OCI-LY1 (cell line): ENCODE measurements around the gene GDF9.

ENCODE experiments used
- H2AFZ ChIP-seq: fragments of 200-600 bp; sonication (generic), shearing (Covaris generic); 2 replicates; pipeline ENCODE4 v1.6.0; 2014; ENCODE audit warnings: antibody characterized with exemption, mild to moderate bottlenecking, low read length
- H3F3A ChIP-seq: fragments of 200-600 bp; sonication (generic), shearing (Covaris generic); 2 replicates; pipeline ENCODE4 v1.6.0; 2014; ENCODE audit warnings: mild to moderate bottlenecking, antibody characterized with exemption, low read length, moderate library complexity; ENCODE audit not compliant: insufficient read depth
- H3K27ac ChIP-seq: fragments of 200-600 bp; sonication (generic); 2 replicates; pipeline ENCODE4 v1.5.1; 2014; ENCODE audit warnings: low read length, mixed run types, mild to moderate bottlenecking, low read depth; ENCODE audit not compliant: poor library complexity, severe bottlenecking
- H3K27me3 ChIP-seq: fragments of 200-600 bp; sonication (generic); 2 replicates; pipeline ENCODE4 v1.6.0; 2014; ENCODE audit warnings: antibody characterized with exemption, mild to moderate bottlenecking, low read length, moderate library complexity; ENCODE audit not compliant: insufficient read depth
- H3K36me3 ChIP-seq: fragments of 200-600 bp; sonication (generic); 2 replicates; pipeline ENCODE4 v1.6.1; 2014; ENCODE audit warnings: mild to moderate bottlenecking, antibody characterized with exemption, low read length, moderate library complexity, mixed read lengths; ENCODE audit not compliant: insufficient read depth
- H3K4me1 ChIP-seq: fragments of 200-600 bp; sonication (generic); 2 replicates; pipeline ENCODE4 v1.5.1; 2014; ENCODE audit warnings: mild to moderate bottlenecking, low read length, moderate library complexity; ENCODE audit not compliant: insufficient read depth, severe bottlenecking
- H3K4me2 ChIP-seq: fragments of 200-600 bp; sonication (generic), shearing (Covaris generic); 2 replicates; pipeline ENCODE4 v1.6.1; 2014; ENCODE audit warnings: low read length
- H3K4me3 ChIP-seq: fragments of 200-600 bp; sonication (generic); 2 replicates; pipeline ENCODE4 v1.5.1; 2014; ENCODE audit warnings: low read length, low read depth, mild to moderate bottlenecking, mixed read lengths; ENCODE audit not compliant: poor library complexity, severe bottlenecking
- H3K79me2 ChIP-seq: fragments of 200-600 bp; shearing (Covaris generic); 2 replicates; pipeline ENCODE4 v1.6.1; 2016; ENCODE audit warnings: mixed run types, low read length, mixed read lengths; ENCODE audit not compliant: insufficient read depth
- H3K9ac ChIP-seq: fragments of 200-600 bp; sonication (generic), shearing (Covaris generic); 2 replicates; pipeline ENCODE4 v1.6.1; 2014; ENCODE audit warnings: mild to moderate bottlenecking, low read length, mixed read lengths
- H3K9me2 ChIP-seq: fragments of 200-600 bp; sonication (generic), shearing (Covaris generic); 2 replicates; pipeline ENCODE4 v1.6.1; 2014; ENCODE audit warnings: low read depth, mild to moderate bottlenecking, low read length, mixed read lengths
- H3K9me3 ChIP-seq: fragments of 200-600 bp; shearing (Covaris generic); 2 replicates; pipeline ENCODE4 v1.6.1; 2014; ENCODE audit warnings: low read length, mixed read lengths
- H4K20me1 ChIP-seq: fragments of 200-600 bp; sonication (generic), shearing (Covaris generic); 2 replicates; pipeline ENCODE4 v1.6.0; 2016; ENCODE audit warnings: mild to moderate bottlenecking, low read length; ENCODE audit not compliant: insufficient read depth
- CTCF ChIP-seq: fragments of 200-600 bp; sonication (generic), shearing (Covaris generic); IDR thresholded peaks from 2 replicates; pipeline ENCODE4 v1.5.1; 2017; ENCODE audit warnings: mild to moderate bottlenecking, antibody characterized with exemption, low read length, moderate library complexity, mixed read lengths
- EZH2 ChIP-seq: fragments of 200-600 bp; sonication (generic), shearing (Covaris generic); IDR thresholded peaks from 2 replicates; pipeline ENCODE4 v1.8.0; 2017; ENCODE audit warnings: borderline replicate concordance, mixed run types, mild to moderate bottlenecking, antibody characterized with exemption, low read length, moderate library complexity, mixed read lengths

Gene GDF9

GRCh38 chr5:132876020-132876759 is 9.9 kb upstream of the GDF9 start:
- H3K79me2 ChIP-seq = no peaks in the 10 kb centered on the region
- no peaks in the 10 kb centered on the region for H4K20me1 ChIP-seq
- H3K36me3 ChIP-seq = peaks cover 77% of the 10 kb centered on the region
- H3F3A ChIP-seq = no peaks in the 10 kb centered on the region
- H2AFZ ChIP-seq = no peak overlapping the region
- no peaks in the 10 kb centered on the region for H3K4me1 ChIP-seq
- no peak overlapping the region for H3K9ac ChIP-seq
- no peaks in the 10 kb centered on the region for H3K9me2 ChIP-seq
- H3K4me2 ChIP-seq = no peak overlapping the region
- no peak overlapping the region for H3K4me3 ChIP-seq
- no peaks in the 10 kb centered on the region for H3K9me3 ChIP-seq
- no peak overlapping the region for H3K27ac ChIP-seq
- TF ChIP-seq EZH2 (no peak), CTCF (no peak)
- H3K27me3 ChIP-seq = no peaks in the 10 kb centered on the region

GRCh38 chr5:132873930-132874271 is 7.6 kb upstream of the GDF9 start:
- H3K27ac ChIP-seq = no peak overlapping the region
- H3K9me2 ChIP-seq = no peaks in the 10 kb centered on the region
- peaks cover 74% of the 10 kb centered on the region for H3K36me3 ChIP-seq
- H2AFZ ChIP-seq = no peak overlapping the region
- H3K27me3 ChIP-seq = no peaks in the 10 kb centered on the region
- no peaks in the 10 kb centered on the region for H4K20me1 ChIP-seq
- H3K79me2 ChIP-seq = no peaks in the 10 kb centered on the region
- H3K4me2 ChIP-seq = no peak overlapping the region
- H3K4me1 ChIP-seq = no peaks in the 10 kb centered on the region
- no peak overlapping the region for H3K4me3 ChIP-seq
- no peaks in the 10 kb centered on the region for H3F3A ChIP-seq
- TF ChIP-seq EZH2 (no peak), CTCF (no peak)
- H3K9me3 ChIP-seq = no peaks in the 10 kb centered on the region
- H3K9ac ChIP-seq = no peak overlapping the region

- no peaks in the 10 kb centered on the region for H3K79me2 ChIP-seq
- no peak within 1 kb of the TSS for H3K9ac ChIP-seq
- H3K4me2 ChIP-seq = no peak within 1 kb of the TSS
- no peaks in the 10 kb centered on the region for H3F3A ChIP-seq
- H3K27ac ChIP-seq = no peak within 1 kb of the TSS
- TF ChIP-seq EZH2 = no peak
- TF ChIP-seq CTCF = no peak
- no peak within 1 kb of the TSS for H2AFZ ChIP-seq
- no peaks in the 10 kb centered on the region for H4K20me1 ChIP-seq
- H3K36me3 ChIP-seq = peaks cover 74% of the 10 kb centered on the region
- H3K27me3 ChIP-seq = no peaks in the 10 kb centered on the region
- H3K4me1 ChIP-seq = no peaks in the 10 kb centered on the region
- H3K9me3 ChIP-seq = no peaks in the 10 kb centered on the region
- H3K4me3 ChIP-seq = no peak within 1 kb of the TSS
- no peaks in the 10 kb centered on the region for H3K9me2 ChIP-seq
Measured at GRCh38 chr5:132873119-132873929, 7.1 kb upstream of the GDF9 start, which contains the start of gene LEAP2. Gene LEAP2, plus strand, starts transcription at chr5:132873668. Its CDS starts 27 bp downstream, at chr5:132873695.
